Gastrocnemius medialis (tissue), 4 donors: ENCODE data around the gene ADARB1. TPM values are rescaled to one million over a fixed set of nuclear protein-coding genes. Genes with fewer than 3 reads are reported as not detected.
A peak's percentile ranks its signal among the peaks of the same experiment; 100 is the strongest.
"Not testable (repeated sequence)": the region's sequence is repeated elsewhere in the genome, so short reads cannot be mapped to it uniquely, and the experiment has no call there.

ENCODE experiments used
- ATAC-seq, 2 donors: fragments of 150-250 bp; one replicate each; pipeline ENCODE4 v1.9.1; 2016
- DNase-seq, 2 donors: peaks; one replicate each; pipeline ENCODE4 v3.0.0-alpha.2; 2019
- H3K27ac ChIP-seq, 4 donors: fragments of 200-600 bp; sonication (generic); 1 replicate in 1 of 4; 2 replicates in 3 of 4; pipeline ENCODE4 v1.5.1; 2016 to 2018; ENCODE audit warnings: mild to moderate bottlenecking in 2 of 4, moderate library complexity in 1 of 4
- H3K27me3 ChIP-seq, 3 donors: fragments of 200-600 bp; sonication (generic) in 2 of 3; 1 replicate in 1 of 3; 2 replicates in 2 of 3; pipeline versions ENCODE4 v1.5.1 to v1.6.0; 2016 to 2019; ENCODE audit warnings: mild to moderate bottlenecking in 1 of 3, moderate library complexity in 1 of 3
- H3K36me3 ChIP-seq, 2 donors: fragments of 200-600 bp; sonication (generic) in 1 of 2; one replicate each; pipeline ENCODE4 v1.5.1; 2017 to 2018
- H3K4me1 ChIP-seq, 2 donors: fragments of 200-600 bp; sonication (generic) in 1 of 2; one replicate each; pipeline ENCODE4 v1.5.1; 2016 to 2017; ENCODE audit warnings: mild to moderate bottlenecking in 2 of 2
- H3K4me3 ChIP-seq, 4 donors: fragments of 200-600 bp; sonication (generic) in 3 of 4; 1 replicate in 1 of 4; 2 replicates in 3 of 4; pipeline ENCODE4 v1.5.1; 2016 to 2019; ENCODE audit warnings: mild to moderate bottlenecking in 2 of 4
- H3K9me3 ChIP-seq, 3 donors: fragments of 200-600 bp; sonication (generic) in 2 of 3; 1 replicate in 1 of 3; 2 replicates in 2 of 3; pipeline ENCODE4 v1.5.1; 2016 to 2019
- CTCF ChIP-seq, 5 experiments: fragments of 450-650 bp in 3 of 5; fragments of 200-600 bp in 2 of 5; sonication (generic) in 2 of 5; IDR thresholded peaks in 4 of 5; conservative IDR thresholded peaks in 1 of 5; 1 replicate in 4 of 5; 2 replicates in 1 of 5; pipeline ENCODE4 v1.5.1; 2016 to 2019; ENCODE audit warnings: antibody characterized with exemption in 5 of 5, mild to moderate bottlenecking in 3 of 5, moderate library complexity in 3 of 5
- POLR2A ChIP-seq, 2 donors: fragments of 450-650 bp; IDR thresholded peaks; one replicate each; pipeline ENCODE4 v1.6.1; 2017; ENCODE audit warnings: antibody characterized with exemption in 2 of 2, mild to moderate bottlenecking in 2 of 2, moderate library complexity in 2 of 2
- in situ Hi-C, 4 donors: fragments of 200-750 bp; cut with MboI; loops; one replicate each; pipeline versions ENCODE4 v1.15.0 to v1.8.0; 2017; ENCODE audit warnings: low sequenced_read_pairs in 4 of 4
- intact Hi-C: fragments of 100-400 bp; cut with DNase I; formaldehyde crosslinking; loops from one replicate; pipeline ENCODE4 v1.15.1; 2023; ENCODE audit warnings: low total_unique reads
- total RNA-seq, 4 donors: library from RNA; depleted of rRNA; stranded (reverse); fragments of >200 nt; gene quantifications; one replicate each; pipeline versions ENCODE4 v1.1.0 to v1.2.3, GENCODE V29; 2016

ADARB1 gene
- total RNA-seq, 4 donors from 2014 or later = 5.9 to 11.5 (median 6.9) TPM

GRCh38 chr21:45141507-45141906 is 67.1 kb downstream of the ADARB1 start:
- H3K36me3 ChIP-seq = no peaks in the 10 kb centered on the region
- no peaks in the 10 kb centered on the region for H3K27me3 ChIP-seq
- H3K4me1 ChIP-seq = peaks cover 20 to 22% of the 10 kb centered on the region in 2 donors
- no peak overlapping the region for H3K27ac ChIP-seq
- H3K9me3 ChIP-seq = no peaks in the 10 kb centered on the region
- no peak for TF ChIP-seq POLR2A (IDR thresholded peaks at IDR 0.05)
- TF ChIP-seq CTCF (IDR thresholded peaks at IDR 0.05 in 4 of 5, conservative IDR thresholded peaks at IDR 0.05 in 1 of 5) = no peak
- no peak overlapping the region for H3K4me3 ChIP-seq
- intact Hi-C loops (no loop called here), in situ Hi-C loops (loop anchor here in 2 of 4 donors (10.0 kb wide), 2 partner anchors 143 to 303 kb away; partner anchors contain the start of gene POFUT2 (in 1 of the 2))
- DNase-seq = no peak
- no peak for ATAC-seq

GRCh38 chr21:45142469-45143308 is 68.3 kb downstream of the ADARB1 start:
- no peaks in the 10 kb centered on the region for H3K9me3 ChIP-seq
- no peak overlapping the region for H3K4me3 ChIP-seq
- H3K27me3 ChIP-seq = no peaks in the 10 kb centered on the region
- in situ Hi-C loops (loop anchor here in 2 of 4 donors (10.0 kb wide), 2 partner anchors 142 to 302 kb away; partner anchors contain the start of gene POFUT2 (in 1 of the 2)), intact Hi-C loops (no loop called here)
- H3K4me1 ChIP-seq = peaks cover 10 to 15% of the 10 kb centered on the region in 2 donors
- H3K27ac ChIP-seq = peak overlapping the region in 1 of 4 donors; percentile 53
- peak; percentile 53 to 55 for ATAC-seq
- H3K36me3 ChIP-seq = no peaks in the 10 kb centered on the region
- DNase-seq = peak in 1 of 2 donors; percentile 55
- TF ChIP-seq POLR2A (IDR thresholded peaks at IDR 0.05) = no peak
- no peak for TF ChIP-seq CTCF (IDR thresholded peaks at IDR 0.05 in 4 of 5, conservative IDR thresholded peaks at IDR 0.05 in 1 of 5)

DNA sequence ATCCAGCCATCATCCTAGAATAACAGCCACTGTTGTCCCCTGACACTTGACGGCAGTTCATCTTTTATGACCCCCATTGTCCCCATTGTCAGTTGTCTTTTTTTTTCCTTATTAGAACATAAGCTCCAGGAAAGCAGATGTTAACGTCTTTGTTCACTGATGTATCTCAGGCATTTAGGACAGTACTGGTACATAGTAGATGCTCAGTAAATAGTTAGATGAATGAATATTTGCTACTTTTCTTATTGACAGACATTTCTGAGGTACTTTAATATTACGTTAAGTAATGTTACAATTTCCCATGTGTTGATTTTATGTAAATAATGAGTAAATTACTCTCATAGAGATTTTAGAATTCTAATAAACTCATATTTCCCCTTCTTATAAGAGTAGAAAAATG is 69.5 kb downstream of the ADARB1 start:
- TF ChIP-seq CTCF (IDR thresholded peaks at IDR 0.05 in 4 of 5, conservative IDR thresholded peaks at IDR 0.05 in 1 of 5) (no peak), POLR2A (IDR thresholded peaks at IDR 0.05) (no peak)
- Histone ChIP-seq H3K36me3 (no peaks in the 10 kb centered on the region), H3K4me1 (peaks cover 10 to 15% of the 10 kb centered on the region in 2 donors), H3K27me3 (no peaks in the 10 kb centered on the region), H3K4me3 (no peak overlapping the region), H3K27ac (no peak overlapping the region), H3K9me3 (no peaks in the 10 kb centered on the region)
- intact Hi-C loops = no loop called here
- ATAC-seq = no peak
- in situ Hi-C loops = loop anchor here in 2 of 4 donors (10.0 kb wide), 2 partner anchors 141 to 301 kb away; partner anchors contain the start of gene POFUT2 (in 1 of the 2)
- no peak for DNase-seq

DNA sequence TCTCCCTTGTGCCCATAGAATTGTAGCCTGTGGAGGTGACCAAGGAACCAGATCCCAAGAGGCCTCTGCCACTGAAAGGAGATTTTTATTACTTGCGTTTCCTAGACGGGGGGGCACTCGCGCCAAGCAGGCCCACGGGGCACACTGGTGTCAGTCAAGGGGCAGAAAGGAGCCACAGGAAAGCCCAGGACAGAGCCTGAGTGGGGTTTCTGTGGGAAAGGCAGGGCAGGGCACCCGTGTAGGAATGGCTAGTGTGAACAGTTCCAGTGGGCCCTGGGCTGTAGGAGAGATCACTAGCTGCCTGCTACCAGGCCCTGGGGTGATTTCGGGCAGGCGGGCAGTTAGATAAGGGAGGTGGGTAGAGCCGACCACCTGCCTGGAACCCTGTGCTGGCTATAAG is 70.8 kb downstream of the ADARB1 start:
- intact Hi-C loops (no loop called here), in situ Hi-C loops (loop anchor here in 2 of 4 donors (10.0 kb wide), 2 partner anchors 140 to 300 kb away; partner anchors contain the start of gene POFUT2 (in 1 of the 2))
- ATAC-seq (no peak), DNase-seq (no peak)
- H3K4me1 ChIP-seq = peaks cover 10 to 15% of the 10 kb centered on the region in 2 donors
- TF ChIP-seq POLR2A (IDR thresholded peaks at IDR 0.05) (no peak), CTCF (IDR thresholded peaks at IDR 0.05 in 4 of 5, conservative IDR thresholded peaks at IDR 0.05 in 1 of 5) (no peak)
- no peak overlapping the region for H3K27ac ChIP-seq
- no peaks in the 10 kb centered on the region for H3K9me3 ChIP-seq
- H3K27me3 ChIP-seq = no peaks in the 10 kb centered on the region
- H3K4me3 ChIP-seq = no peak overlapping the region
- no peaks in the 10 kb centered on the region for H3K36me3 ChIP-seq

GRCh38 chr21:45145846-45146245 is 71.5 kb downstream of the ADARB1 start:
- H3K27ac ChIP-seq, ATAC-seq, H3K36me3 ChIP-seq, H3K27me3 ChIP-seq, DNase-seq, H3K4me3 ChIP-seq, H3K9me3 ChIP-seq, intact Hi-C loops: not testable (repeated sequence)
- in situ Hi-C loops = loop anchor here in 2 of 4 donors (10.0 kb wide), 2 partner anchors 139 to 299 kb away; partner anchors contain the start of gene POFUT2 (in 1 of the 2)
- H3K4me1 ChIP-seq = peaks cover 10 to 15% of the 10 kb centered on the region in 2 donors
